COR-L47 (cell line): ENCODE results near the gene DSP.

Experiments
- DNase-seq: peaks from one replicate; lab custom pipeline; 2025; lab: John Stamatoyannopoulos, UW

DSP gene

GRCh38 chr6:7604003-7604402 lies 62.5 kb downstream of the DSP start:
- no peak for DNase-seq

- DNase-seq: no peak
Observed at GRCh38 chr6:7604506-7604905, 63.0 kb downstream of the DSP start.

GRCh38 chr6:7615611-7616383 lies 74.3 kb downstream of the DSP start:
- DNase-seq: peak; percentile 57

GRCh38 chr6:7617801-7618764 lies 76.6 kb downstream of the DSP start:
- no peak for DNase-seq

GRCh38 chr6:7621761-7622160 lies 80.3 kb downstream of the DSP start:
- no peak for DNase-seq

- DNase-seq: peak; percentile 41
Observed at GRCh38 chr6:7624796-7625710, 83.6 kb downstream of the DSP start.

GRCh38 chr6:7628479-7628878 lies 87.0 kb downstream of the DSP start:
- no peak for DNase-seq

- DNase-seq: no peak
Observed at GRCh38 chr6:7628909-7629308, 87.4 kb downstream of the DSP start.

- no peak for DNase-seq
Observed at GRCh38 chr6:7629321-7629720, 87.8 kb downstream of the DSP start.

GRCh38 chr6:7630792-7631191 lies 89.3 kb downstream of the DSP start:
- DNase-seq: no peak

- DNase-seq: no peak
Observed at GRCh38 chr6:7631466-7631865, 90.0 kb downstream of the DSP start.

- DNase-seq: no peak
Observed at GRCh38 chr6:7632501-7633290, 91.2 kb downstream of the DSP start.

GRCh38 chr6:7633361-7633760 lies 91.9 kb downstream of the DSP start:
- DNase-seq: no peak

- DNase-seq: no peak
Observed at GRCh38 chr6:7636151-7636550, 94.7 kb downstream of the DSP start.
